Pulmonary artery endothelial cell (primary cell): ENCODE measurements around the gene MARK1. TPM values are rescaled to one million over a fixed set of nuclear protein-coding genes. Genes with fewer than 3 reads are reported as not detected.

Experiments
- DNase-seq: peaks from one replicate; pipeline ENCODE4 v3.0.0-alpha.2; 2011; ENCODE audit warnings: low read depth, low spot score
- total RNA-seq: library from RNA; depleted of rRNA; stranded (reverse); fragments of >200 nt; gene quantifications from 2 replicates; pipeline ENCODE4 v1.2.3, GENCODE V29; 2014

Gene MARK1
- total RNA-seq, 1 donor from 2014 or later, result 0.99 TPM

- DNase-seq, result no peak
Observed at GRCh38 chr1:220528679-220529501, 954 bp downstream of the MARK1 start.

DNA sequence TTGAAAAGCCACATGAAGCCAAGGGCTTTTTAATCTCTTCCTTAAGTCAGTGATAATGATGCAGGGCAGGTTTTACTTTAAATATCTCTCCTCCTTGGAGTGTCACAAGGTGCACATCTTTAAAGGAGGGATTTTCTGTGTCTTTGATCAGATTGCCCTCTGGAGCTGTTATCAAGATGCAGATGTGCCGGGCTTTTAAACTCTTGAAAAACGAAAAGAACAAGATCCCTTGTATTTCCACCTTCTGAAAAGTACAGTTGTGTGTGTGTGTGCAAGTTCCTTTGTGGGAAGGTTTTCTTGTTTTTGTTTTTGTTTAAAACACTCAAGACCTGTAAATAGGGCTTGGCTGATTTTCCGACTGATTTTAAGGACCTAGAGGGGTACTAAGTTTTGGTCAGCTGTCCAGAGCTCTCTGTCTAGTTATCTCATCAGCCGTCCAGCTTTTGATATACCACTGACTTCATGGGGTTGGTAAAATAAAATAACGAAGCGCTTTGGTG is 1.6 kb downstream of the MARK1 start:
- DNase-seq, result no peak

DNA sequence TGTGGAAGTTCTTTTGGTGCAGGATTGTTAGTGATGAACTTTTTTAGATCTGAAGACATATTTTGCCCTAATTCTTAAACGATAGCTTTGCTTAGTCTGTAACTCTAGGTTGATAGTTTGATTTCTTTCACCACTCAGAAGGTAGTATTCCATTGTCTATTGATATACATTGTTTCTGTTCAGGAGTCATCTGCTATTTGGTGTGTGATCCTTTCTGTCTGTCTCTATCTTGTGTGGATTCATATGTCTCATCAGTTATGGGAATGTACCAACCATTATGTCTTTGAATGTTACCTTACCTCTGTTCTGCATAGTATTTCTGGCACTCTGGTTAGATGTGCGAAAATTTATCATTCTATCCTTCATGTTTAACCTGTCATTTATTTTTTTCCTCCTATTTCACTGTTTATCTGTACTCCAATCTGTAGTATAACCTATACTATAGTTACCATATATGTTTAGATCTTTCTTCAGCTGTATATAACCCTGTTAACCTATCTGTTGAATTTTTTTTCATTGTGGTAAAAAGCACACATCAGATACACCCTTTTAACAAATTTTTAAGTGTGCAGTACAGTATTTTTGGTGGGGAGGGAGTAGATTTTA is 5.7 kb downstream of the MARK1 start:
- DNase-seq, result no peak

DNA sequence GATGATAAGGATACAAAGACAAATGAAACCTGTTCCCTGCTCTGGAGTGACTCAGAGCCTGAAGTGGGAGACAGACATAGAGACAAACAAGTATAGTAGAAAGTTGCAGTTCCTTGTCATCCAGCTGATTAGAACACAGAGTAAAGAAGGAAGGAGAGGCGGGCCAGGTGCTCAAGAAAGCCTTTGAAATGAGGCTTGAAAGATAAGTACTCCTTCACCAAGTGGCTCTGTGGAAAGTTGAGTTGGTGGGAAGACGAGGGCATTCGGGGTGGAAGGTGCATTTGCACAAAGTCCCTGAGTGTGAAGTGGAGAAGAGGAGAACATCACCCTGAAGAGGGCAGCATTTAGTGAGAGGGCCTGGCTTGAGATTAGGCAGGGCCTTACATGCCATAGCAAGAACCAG is 17.0 kb downstream of the MARK1 start:
- DNase-seq, result no peak

GRCh38 chr1:220550811-220551399 is 23.0 kb downstream of the MARK1 start:
- no peak for DNase-seq

DNA sequence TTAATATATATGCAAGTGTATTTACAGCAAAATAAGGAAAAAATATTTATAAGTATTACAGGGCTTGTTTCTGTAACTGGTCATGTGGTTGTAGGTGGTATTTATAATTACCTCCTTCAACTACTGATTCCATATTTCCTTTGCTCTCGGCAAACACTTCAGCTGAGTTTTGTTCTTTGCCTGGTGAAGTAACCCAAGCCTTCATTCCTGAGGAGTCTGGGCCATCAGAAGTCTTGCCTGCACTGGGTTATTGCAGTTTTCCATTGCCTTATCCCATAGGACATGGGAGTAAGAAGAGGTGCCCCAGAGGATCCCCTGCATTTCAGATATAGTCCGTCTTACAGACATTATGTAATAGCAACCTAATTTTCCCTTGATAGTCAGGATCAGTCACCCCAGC is 23.8 kb downstream of the MARK1 start:
- no peak for DNase-seq

- no peak for DNase-seq
Observed at GRCh38 chr1:220552672-220553260, 24.8 kb downstream of the MARK1 start.

- DNase-seq, result no peak
Observed at GRCh38 chr1:220556641-220557040, 28.7 kb downstream of the MARK1 start.

DNA sequence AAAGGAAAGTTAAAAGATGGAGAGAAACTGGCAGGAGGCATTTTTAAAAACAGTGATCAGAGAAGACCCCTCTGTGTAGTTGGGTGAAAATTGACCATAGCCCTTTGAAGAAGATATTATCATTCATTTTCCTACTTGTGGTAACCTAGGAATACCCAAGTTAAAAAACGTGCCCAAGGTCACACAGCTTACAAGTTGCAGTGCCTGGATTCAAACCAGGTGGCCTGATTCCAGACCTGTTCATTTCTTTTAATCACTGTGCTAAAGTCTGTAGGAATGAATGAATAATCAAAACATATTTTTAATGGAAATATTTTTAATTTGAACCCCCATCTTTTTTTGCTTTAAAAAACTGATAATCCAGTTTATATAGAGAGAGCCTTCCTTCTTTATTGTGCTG is 35.6 kb downstream of the MARK1 start:
- DNase-seq, result no peak

- DNase-seq, result no peak
Observed at GRCh38 chr1:220564216-220564615, 36.3 kb downstream of the MARK1 start.

DNA sequence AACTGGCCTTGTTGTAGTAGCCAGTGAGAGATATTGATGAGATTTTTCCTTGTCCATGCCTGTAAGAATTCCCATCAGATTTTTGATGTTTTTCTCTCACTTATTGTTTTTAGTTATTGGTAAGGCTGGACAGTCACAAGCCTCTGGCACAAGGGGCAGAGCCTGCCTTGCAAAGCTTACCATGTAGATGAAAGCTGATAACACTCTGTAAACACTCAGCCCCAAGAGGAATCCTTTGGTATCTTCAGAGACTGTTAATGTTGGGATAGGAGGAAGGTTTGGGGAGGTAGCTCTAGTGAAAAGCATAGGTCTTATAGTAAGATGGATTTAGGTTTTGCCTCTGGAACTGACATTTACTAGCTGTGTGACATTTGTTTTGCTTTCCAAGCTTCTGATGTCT is 37.7 kb downstream of the MARK1 start:
- no peak for DNase-seq

GRCh38 chr1:220566869-220567268 is 38.9 kb downstream of the MARK1 start:
- DNase-seq, result no peak

DNA sequence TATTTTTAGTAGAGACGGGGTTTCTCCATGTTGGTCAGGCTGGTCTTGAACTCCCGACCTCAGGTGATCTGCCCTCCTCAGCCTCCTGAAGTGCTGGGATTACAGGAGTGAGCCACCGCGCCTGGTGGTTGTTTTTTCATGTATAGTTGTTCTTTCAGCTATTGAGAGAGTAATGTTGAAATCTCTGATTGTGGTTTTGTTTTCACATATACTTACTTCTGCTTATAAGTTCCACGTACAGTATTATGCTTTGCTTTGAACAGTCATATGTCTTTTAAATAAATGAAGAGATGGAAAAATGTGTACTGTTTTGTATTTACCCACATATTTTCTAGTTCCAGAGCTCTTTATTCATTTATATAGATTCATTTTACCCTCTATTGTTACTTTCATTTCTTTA is 44.5 kb downstream of the MARK1 start:
- no peak for DNase-seq

- DNase-seq, result no peak
Observed at GRCh38 chr1:220573836-220574235, 45.9 kb downstream of the MARK1 start.

DNA sequence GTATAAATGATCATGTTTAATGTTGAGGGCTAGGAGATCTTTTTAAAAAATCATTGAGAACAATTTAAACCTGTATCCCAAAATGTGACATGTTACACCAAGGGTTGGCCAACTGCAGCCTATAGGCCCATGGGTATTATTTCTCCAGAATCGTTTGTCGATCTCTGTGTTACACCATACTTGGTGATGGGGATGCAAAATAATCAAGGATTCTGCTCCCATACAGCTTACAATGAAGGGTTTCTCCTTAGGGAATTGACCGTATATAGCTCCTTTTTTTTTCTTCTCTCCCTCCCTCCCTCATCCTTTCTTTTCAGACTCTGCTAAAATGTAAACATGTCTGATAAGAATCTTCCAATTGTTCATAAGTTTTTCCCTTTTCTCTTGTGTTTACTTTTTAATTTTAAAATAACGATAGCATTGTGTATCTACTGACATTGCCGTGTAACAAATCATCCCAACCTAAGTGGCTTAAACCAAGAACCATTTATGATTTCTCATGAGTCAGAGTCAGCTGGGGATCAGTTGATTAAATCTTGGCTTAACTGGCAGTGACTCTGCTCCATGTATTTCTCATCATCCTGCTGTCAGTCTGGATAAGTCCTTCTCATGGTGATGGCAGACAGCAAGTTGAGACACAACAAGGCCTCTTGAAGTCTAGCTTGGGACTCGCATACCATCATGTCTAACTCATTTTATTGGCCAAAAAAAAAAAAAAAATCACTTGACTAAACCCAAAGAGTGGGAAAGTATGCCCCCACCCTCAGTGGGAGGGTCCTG is 48.0 kb downstream of the MARK1 start:
- DNase-seq, result no peak

DNA sequence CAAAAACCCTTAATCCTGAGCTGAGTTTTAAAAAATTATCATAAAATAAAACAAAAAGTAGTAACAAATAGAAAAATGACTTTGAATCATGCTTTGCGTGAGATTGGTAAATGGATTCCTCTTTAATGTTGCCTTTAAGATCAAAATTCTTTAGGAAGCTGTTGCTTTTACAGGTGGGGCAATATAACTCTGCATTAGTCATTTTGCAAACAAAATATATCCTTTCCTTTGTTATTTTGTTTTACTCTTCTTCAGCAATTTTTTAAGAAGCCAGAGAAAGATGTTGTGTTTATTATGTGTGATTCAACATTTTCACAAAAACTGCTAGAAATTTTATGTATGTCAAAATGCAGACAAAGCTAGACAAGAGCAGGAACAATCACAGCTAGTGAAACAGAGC is 50.0 kb downstream of the MARK1 start:
- no peak for DNase-seq

DNA sequence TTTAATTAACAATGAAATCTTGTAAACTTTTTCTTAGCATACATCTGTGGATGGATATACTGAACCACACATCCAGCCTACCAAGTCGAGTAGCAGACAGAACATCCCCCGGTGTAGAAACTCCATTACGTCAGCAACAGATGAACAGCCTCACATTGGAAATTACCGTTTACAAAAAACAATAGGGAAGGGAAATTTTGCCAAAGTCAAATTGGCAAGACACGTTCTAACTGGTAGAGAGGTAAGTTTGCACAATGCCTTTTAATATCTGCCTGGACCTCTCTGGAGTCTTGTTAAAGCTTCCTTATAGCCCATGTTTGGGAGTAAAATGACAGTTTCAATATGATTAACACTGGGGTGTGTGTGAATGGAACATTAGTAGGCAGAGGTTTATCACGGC is 51.4 kb downstream of the MARK1 start:
- no peak for DNase-seq

DNA sequence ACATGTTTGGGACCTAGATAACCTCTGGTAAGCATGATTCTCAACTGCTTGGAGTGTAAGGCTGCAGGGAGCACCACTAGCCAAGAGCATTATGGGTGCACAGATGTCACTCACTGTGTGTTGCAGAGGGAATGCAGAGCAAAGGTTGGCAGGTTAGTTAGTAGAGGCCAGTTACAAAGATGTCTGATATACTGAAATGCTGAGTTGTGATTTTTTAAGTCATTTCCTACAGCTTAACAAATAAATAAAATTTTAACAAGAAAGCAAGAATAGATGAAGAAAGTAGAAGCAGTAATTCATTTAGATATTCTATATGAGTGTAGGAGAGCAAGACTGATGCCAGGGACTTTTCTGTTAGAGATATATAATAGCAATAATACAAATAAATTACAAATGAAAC is 64.8 kb downstream of the MARK1 start:
- DNase-seq, result no peak

- no peak for DNase-seq
Observed at GRCh38 chr1:220594356-220594755, 66.4 kb downstream of the MARK1 start.

GRCh38 chr1:220595179-220595578 is 67.2 kb downstream of the MARK1 start:
- DNase-seq, result no peak

GRCh38 chr1:220604926-220605325 is 77.0 kb downstream of the MARK1 start:
- DNase-seq, result no peak
